Measurements from ENCODE around the gene LIMK2. TPM values are rescaled to one million over a fixed set of nuclear protein-coding genes. Genes with fewer than 3 reads are reported as not detected.

LIMK2 gene
- total and polyA plus RNA-seq, 10 of the 15 experiments (the other 5 are each of a cell fraction or from before 2014, with no cell fraction given), result 2.9 to 40.4 (median 26.7) TPM

- no peak for TF ChIP-seq CUX1 (IDR thresholded peaks at IDR 0.05; ENCODE audit: insufficient replicate concordance, low read depth, low read length)
- TF ChIP-seq SMARCA5 (IDR thresholded peaks at IDR 0.05), result no peak
- TF ChIP-seq ZZZ3 (IDR thresholded peaks at IDR 0.05; ENCODE audit: control insufficient read depth, insufficient read length, low read depth), result no peak
- TF ChIP-seq RFX5 (IDR thresholded peaks at IDR 0.05; ENCODE audit: low read depth, low read length), result no peak
- TF ChIP-seq REST (IDR thresholded peaks at IDR 0.05; ENCODE audit: low read depth, low read length), result no peak
- no peak for TF ChIP-seq HSF1 (IDR thresholded peaks at IDR 0.05; ENCODE audit: low read depth, low read length)
- TF ChIP-seq MAX (IDR thresholded peaks at IDR 0.05; ENCODE audit: low read depth, low read length), result no peak
- TF ChIP-seq BACH1 (IDR thresholded peaks at IDR 0.05; ENCODE audit: borderline replicate concordance), result no peak
- TF ChIP-seq SMAD5 (IDR thresholded peaks at IDR 0.05; ENCODE audit: low read depth), result no peak
Measured at GRCh38 chr22:31239771-31240370, 27.8 kb downstream of the LIMK2 start (continued).

All from GM12878 (cell line).